Ovary (tissue), 3 donors: ENCODE measurements around the gene TRAF5.

Experiments
- EP300 ChIP-seq: sonication (generic); formaldehyde crosslinking; IDR thresholded peaks from one replicate; pipeline ENCODE4 v1.6.1; 2017; ENCODE audit warnings: antibody characterized with exemption
- POLR2A ChIP-seq: fragments of 450-650 bp; IDR thresholded peaks from one replicate; pipeline ENCODE4 v1.6.1; 2017; ENCODE audit warnings: antibody characterized with exemption, mild to moderate bottlenecking, moderate library complexity
- TF ChIP-seq, protein P1 (sequence below), 3 donors: fragments of 450-650 bp in 2 of 3; fragments of 200-600 bp in 1 of 3; IDR thresholded peaks; one replicate each; pipeline versions ENCODE4 v1.5.1 to v1.8.0; 2016 to 2022; ENCODE audit warnings: antibody characterized with exemption in 3 of 3, mild to moderate bottlenecking in 1 of 3
- donor health status: DM: no; HTN: no; CAD: no.

DNA sequence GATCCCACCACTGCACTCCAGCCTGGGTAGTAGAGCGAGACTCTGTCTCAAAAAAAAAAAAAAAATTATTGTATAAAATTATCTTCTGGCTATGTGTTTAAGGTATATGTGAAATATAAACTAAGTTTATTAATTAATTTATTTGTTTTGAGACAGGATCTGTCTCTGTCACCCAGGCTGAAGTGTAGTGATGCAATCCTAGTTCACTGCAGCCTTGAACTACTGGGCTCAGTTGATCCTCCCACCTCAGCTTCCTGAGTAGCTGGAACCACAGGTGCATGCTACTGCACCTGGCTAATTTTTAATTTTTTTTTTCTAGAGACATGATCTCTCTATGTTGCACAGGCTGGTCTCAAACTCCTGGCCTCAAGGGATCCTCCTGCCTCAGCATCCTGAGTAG lies 97.4 kb downstream of the TRAF5 start:
- TF ChIP-seq, protein P1, sequence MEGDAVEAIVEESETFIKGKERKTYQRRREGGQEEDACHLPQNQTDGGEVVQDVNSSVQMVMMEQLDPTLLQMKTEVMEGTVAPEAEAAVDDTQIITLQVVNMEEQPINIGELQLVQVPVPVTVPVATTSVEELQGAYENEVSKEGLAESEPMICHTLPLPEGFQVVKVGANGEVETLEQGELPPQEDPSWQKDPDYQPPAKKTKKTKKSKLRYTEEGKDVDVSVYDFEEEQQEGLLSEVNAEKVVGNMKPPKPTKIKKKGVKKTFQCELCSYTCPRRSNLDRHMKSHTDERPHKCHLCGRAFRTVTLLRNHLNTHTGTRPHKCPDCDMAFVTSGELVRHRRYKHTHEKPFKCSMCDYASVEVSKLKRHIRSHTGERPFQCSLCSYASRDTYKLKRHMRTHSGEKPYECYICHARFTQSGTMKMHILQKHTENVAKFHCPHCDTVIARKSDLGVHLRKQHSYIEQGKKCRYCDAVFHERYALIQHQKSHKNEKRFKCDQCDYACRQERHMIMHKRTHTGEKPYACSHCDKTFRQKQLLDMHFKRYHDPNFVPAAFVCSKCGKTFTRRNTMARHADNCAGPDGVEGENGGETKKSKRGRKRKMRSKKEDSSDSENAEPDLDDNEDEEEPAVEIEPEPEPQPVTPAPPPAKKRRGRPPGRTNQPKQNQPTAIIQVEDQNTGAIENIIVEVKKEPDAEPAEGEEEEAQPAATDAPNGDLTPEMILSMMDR (IDR thresholded peaks at IDR 0.05): no peak
- TF ChIP-seq POLR2A: no peak
- no peak for TF ChIP-seq EP300
